ENCODE data around the gene SHBG.
A peak's percentile ranks its signal among the peaks of the same experiment; 100 is the strongest.
"Not testable (repeated sequence)": the region's sequence is repeated elsewhere in the genome, so short reads cannot be mapped to it uniquely, and the experiment has no call there.

Gene SHBG

GRCh38 chr17:7611635-7612293 is 18.2 kb upstream of the SHBG start:
- no peak for DNase-seq

GRCh38 chr17:7612294-7612640 is 17.7 kb upstream of the SHBG start:
- DNase-seq: no peak

DNA sequence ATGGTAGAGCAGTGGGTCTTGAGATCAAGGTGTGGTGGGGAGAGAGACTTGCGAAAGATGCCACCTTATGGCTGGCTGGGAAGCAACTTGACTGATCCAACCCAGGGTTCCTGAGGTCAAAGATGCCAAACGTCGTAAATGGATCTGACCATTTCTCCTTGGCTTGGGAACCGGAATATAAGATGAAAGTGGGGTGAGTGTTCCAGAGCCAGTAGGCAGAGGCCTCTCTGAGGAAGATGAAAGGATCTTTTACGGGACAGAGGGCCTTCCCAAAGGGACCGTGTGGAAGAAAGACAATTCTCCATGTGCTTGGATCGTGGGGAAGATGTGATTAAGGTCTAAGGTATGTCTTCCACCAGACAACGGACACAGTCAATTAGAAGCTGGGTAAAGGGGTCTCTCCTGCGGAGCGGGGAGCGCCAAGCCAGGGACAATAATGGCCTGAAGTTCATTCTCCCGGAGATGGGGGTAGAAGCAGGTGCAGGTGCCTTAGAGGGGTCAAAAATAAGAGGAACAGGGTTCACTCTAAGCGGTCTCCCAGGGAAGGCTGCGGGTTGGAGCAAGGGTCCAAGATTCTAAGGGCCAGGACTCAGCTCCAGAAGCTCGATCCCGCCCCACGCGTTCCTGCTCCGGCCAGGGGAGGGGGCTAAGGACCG is 16.0 kb upstream of the SHBG start:
- DNase-seq: no peak

DNA sequence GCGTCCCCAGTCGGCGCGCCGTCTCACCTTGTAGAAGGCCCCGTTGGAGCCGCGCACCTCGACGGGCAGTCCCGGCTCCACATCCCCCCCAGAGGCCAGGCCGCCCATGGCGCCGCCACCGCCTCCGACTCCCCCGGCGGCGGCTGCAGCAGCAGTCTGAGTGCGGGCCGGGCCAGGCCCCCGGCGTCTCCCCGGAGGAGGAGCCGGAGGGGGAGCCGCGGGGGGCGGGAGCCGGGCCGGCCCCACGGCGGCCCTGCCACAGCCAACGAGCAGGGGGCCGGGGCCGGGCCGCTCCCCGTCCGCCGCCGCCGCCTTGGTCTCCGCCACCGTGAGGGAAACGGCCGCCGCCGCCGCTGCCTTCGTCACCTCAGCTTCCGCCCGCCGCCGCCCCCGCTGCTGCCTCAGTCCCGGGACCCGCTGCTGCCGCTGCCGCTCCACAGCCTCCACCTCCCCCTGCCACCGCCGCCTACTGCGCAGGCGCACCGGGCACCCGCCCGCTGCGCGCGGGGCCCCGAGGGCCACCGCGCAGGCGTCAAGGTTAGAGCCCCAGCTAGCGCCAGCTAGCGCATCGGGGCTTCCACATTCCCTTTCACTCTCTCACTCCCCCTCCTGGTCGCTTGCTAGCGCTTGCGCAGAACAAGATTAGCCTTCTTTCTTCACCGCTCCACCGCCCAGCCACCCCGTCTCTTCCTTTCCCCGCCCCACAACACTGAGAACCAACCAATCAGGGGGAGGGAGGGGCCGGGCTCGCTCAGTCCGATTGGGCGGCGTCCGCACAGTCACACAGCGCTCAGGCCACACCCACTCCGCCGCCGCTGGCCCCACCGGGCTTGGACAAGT is 15.3 kb upstream of the SHBG start, which contains the start of gene FXR2:
FXR2 (minus strand) TSS at position 473 of the 840 bp plus-strand sequence; CDS start at position 108, 365 bp downstream.
- peak; percentile 92 for DNase-seq

- no peak for DNase-seq
Observed at GRCh38 chr17:7615265-7615747, 14.6 kb upstream of the SHBG start.

GRCh38 chr17:7618608-7619007 is 11.3 kb upstream of the SHBG start:
- no peak for DNase-seq

DNA sequence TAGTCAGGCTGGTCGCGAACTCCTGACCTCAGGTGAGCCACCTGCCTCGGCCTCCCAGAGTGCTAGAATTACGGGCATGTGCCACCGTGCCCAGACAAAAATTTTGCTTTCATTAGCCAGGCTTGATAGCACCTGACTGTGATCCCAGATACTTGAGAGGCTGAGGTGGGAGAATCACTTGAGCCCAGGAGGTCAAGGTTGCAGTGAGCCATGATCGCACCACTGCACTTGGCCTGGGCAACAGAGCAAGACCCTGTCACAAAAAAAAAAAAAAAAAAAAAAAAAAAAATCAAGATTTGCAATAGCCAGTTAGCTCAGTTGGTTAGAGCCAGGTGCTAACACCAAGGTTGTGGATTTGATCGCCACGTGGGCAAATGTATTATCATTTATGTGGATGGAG is 9.1 kb upstream of the SHBG start:
- no peak for DNase-seq

- DNase-seq: no peak
Observed at GRCh38 chr17:7623661-7624060, 6.3 kb upstream of the SHBG start.

DNA sequence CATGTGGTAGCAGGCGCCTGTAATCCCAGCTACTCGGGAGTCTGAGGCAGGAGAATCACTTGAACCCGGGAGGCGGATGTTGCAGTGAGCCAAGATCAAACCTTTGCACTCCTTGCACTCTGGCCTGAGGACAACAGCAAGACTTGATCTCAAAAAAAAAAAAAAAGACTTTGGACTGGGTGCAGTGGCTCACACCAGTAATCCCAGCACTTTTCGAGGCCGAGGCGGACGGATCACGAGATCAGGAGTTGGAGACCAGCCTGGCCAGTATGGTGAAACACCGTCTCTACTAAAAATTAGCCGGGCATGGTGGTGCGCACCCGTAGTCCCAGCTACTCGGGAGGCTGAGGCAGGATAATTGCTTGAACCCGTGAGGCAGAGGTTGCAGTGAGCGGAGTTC is 4.2 kb upstream of the SHBG start:
- not testable (repeated sequence) for DNase-seq

GRCh38 chr17:7626307-7626706 is 3.6 kb upstream of the SHBG start:
- DNase-seq: no peak

GRCh38 chr17:7626956-7627249 is 3.0 kb upstream of the SHBG start:
- DNase-seq: no peak

- DNase-seq: peak; percentile 69
Observed at GRCh38 chr17:7627250-7628121, 2.4 kb upstream of the SHBG start, which contains the start of gene SAT2. SAT2 (minus strand) TSS chr17:7627821; CDS start chr17:7627635, 186 bp downstream.

- DNase-seq: no peak
Observed at GRCh38 chr17:7631398-7632380, 1.8 kb downstream of the SHBG start.

DNA sequence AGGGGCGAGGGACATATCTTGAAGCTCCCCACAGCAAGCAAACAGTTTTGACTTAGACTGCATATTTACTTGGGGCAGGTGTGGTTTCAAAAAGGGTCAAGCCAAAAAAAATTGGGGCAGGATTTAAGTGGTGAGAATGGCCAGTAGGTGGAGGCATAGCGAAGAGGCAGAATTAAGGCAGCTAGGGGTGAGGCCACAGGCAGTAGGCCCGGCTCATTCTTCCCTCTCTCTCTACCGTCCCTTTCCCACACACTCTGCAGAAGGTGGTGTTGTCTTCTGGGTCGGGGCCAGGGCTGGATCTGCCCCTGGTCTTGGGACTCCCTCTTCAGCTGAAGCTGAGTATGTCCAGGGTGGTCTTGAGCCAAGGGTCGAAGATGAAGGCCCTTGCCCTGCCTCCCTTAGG is 2.6 kb downstream of the SHBG start:
- DNase-seq: no peak

DNA sequence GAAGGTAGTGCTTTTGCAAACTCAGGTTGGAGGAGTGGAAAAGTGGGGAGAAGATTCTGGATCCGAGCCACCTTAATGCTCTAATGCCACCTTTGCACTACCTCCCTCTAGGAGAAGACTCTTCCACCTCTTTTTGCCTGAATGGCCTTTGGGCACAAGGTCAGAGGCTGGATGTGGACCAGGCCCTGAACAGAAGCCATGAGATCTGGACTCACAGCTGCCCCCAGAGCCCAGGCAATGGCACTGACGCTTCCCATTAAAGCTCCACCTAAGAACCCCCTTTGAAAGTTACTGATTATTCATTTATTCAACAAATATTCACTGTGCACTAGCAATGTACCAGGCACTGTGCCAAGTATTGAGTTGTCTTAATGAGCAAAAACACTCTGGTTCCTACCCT is 3.2 kb downstream of the SHBG start:
- DNase-seq: no peak

GRCh38 chr17:7634384-7634783 is 4.4 kb downstream of the SHBG start:
- no peak for DNase-seq

GRCh38 chr17:7636163-7636562 is 6.2 kb downstream of the SHBG start:
- no peak for DNase-seq

- no peak for DNase-seq
Observed at GRCh38 chr17:7640783-7641182, 10.8 kb downstream of the SHBG start.

- not testable (repeated sequence) for DNase-seq
Observed at GRCh38 chr17:7641635-7642034, 11.7 kb downstream of the SHBG start.

- DNase-seq: no peak
Observed at GRCh38 chr17:7644775-7645174, 14.8 kb downstream of the SHBG start.

DNA sequence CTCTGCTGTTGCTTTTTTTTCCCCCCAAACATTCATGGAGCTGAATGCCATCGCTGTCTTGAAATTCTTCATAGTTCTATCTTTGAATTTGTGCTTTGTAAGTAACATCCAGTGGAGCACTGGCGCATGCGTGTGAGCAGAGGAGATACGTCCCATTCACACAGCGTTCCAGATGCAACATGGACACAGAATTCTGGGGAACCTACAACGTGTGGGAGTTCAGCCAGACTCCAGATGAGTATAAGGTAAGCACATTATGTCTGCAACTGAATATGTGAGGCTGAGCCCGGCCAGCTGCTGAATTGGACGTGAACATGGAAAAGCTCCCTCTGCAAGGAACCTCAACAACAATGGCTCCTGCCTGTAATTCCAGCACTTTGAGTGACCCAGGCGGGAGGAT is 16.5 kb downstream of the SHBG start:
- DNase-seq: no peak

DNA sequence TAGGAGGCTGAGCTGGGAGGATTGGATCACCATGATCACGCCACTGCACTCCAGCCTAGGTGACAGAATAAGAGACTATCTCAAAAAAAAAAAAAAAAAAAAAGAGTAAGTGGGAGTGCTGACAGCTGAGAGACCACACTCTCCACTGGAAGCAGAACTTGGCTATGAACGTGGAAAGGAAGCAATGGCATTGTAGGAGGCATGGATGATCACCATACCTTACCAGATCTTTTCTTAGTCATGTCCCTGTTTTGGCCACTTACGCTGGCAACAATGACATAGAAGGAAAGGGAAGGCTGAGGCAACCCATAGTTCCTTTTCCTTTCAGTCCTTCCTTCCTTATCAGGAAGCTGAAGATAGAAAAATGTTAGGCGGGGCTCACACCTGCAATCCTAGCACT is 17.1 kb downstream of the SHBG start:
- no peak for DNase-seq
